ENCODE data around the gene OGFRL1. TPM values are rescaled to one million over a fixed set of nuclear protein-coding genes. Genes with fewer than 3 reads are reported as not detected.

The OGFRL1 gene
- total and polyA plus RNA-seq, 2 of the 13 experiments (the other 11 are each of a cell fraction or from before 2014, with no cell fraction given): 0.26 to 0.80 TPM

DNA sequence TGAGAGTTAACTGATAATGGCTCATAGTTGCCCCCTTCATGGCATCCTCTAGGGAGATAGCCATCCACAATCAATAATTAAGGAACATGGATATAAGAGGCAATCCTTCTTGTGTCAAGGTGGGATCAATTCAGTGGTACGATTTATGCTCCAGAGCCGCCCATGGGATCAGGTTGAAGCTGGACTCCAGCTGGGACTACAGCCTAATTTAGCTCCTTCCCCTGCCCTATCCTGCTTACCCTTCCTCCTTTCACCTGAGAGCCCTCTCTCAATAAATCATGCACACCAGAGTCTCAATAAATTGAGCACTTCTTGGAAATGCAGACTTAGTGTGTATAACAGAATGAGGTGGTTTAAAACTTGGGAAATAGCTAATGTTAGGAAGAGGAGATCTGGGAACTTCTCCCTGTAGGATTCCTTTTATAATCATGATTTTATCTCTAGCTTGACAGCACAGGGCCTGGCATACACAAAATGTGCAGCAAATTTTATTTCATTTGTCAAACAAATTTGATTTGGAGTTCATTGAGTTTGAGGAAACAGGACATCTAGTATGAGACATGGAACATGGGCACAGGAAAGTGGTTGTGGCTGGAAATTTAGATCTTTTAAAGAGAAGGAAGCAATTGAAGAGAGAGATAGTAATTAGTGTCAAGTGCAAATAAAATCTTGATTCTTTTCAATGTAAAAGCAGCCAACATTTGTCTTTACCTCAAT, 28.6 kb upstream of the OGFRL1 start:
- Histone ChIP-seq H3K4me3 (replicated peaks in 1 of 3; ENCODE audit: insufficient read depth in 1 of 3, low read depth in 2 of 3, low read length in 3 of 3) (no peak overlapping the region), H3K27ac (ENCODE audit: extremely low read length, insufficient read depth, low read length) (no peak overlapping the region), H3K79me2 (ENCODE audit: insufficient read depth, low read length) (no peaks in the 10 kb centered on the region), H2AFZ (ENCODE audit: low read length) (no peak overlapping the region), H3K36me3 (replicated peaks in 1 of 2; ENCODE audit: control insufficient read depth in 1 of 2, insufficient read depth in 2 of 2, low read length in 2 of 2) (no peaks in the 10 kb centered on the region), H3K9ac (ENCODE audit: insufficient read depth, low read depth, low read length) (no peak overlapping the region), H3K9me3 (ENCODE audit: low read length) (no peaks in the 10 kb centered on the region), H3K4me1 (ENCODE audit: insufficient read depth, low read length) (no peaks in the 10 kb centered on the region), H3K27me3 (ENCODE audit: control insufficient read depth in 1 of 2, insufficient read depth in 2 of 2, low read length in 2 of 2) (0 out of 5 replicates have a peak, but pooled peaks cover 0 to 2% of the 10 kb centered on the region in 2 experiments), H3K4me2 (ENCODE audit: low read depth, low read length) (no peak overlapping the region), H4K20me1 (ENCODE audit: insufficient read depth, low read length) (no peaks in the 10 kb centered on the region)
- intact Hi-C loops (cut with micrococcal nuclease; ENCODE audit: unreplicated experiment) (no loop called here), in situ Hi-C loops (cut with HindIII; ENCODE audit: extremely low pct_ligation_motif_present, low pct_unique_long_range_greater_than_20kb) (no loop called here)
- no peak for TF ChIP-seq ZNF3 (CRISPR knock-in tag; IDR thresholded peaks at IDR 0.05)
- no peak for TF ChIP-seq ZNF253 (CRISPR knock-in tag; IDR thresholded peaks at IDR 0.05; ENCODE audit: borderline replicate concordance)
- no peak for TF ChIP-seq ZNF891 (CRISPR knock-in tag; IDR thresholded peaks at IDR 0.05)
- TF ChIP-seq PITX1 (CRISPR knock-in tag; IDR thresholded peaks at IDR 0.05): no peak
- TF ChIP-seq JUND (CRISPR knock-in tag; IDR thresholded peaks at IDR 0.05): no peak
- TF ChIP-seq ZKSCAN8 (CRISPR knock-in tag; IDR thresholded peaks at IDR 0.05; ENCODE audit: borderline replicate concordance): no peak
- TF ChIP-seq ZFP1 (CRISPR knock-in tag; IDR thresholded peaks at IDR 0.05): no peak
- TF ChIP-seq, protein P1, sequence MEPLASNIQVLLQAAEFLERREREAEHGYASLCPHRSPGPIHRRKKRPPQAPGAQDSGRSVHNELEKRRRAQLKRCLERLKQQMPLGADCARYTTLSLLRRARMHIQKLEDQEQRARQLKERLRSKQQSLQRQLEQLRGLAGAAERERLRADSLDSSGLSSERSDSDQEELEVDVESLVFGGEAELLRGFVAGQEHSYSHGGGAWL (CRISPR knock-in tag; IDR thresholded peaks at IDR 0.05): no peak
- TF ChIP-seq ZFP36L2 (CRISPR knock-in tag; IDR thresholded peaks at IDR 0.05): no peak
- TF ChIP-seq ZFP41 (CRISPR knock-in tag; IDR thresholded peaks at IDR 0.05; ENCODE audit: borderline replicate concordance): no peak
- TF ChIP-seq MED8 (CRISPR knock-in tag; IDR thresholded peaks at IDR 0.05; ENCODE audit: insufficient replicate concordance): no peak
- TF ChIP-seq DNMT1 (CRISPR knock-in tag; IDR thresholded peaks at IDR 0.05): no peak
- TF ChIP-seq, protein P2, sequence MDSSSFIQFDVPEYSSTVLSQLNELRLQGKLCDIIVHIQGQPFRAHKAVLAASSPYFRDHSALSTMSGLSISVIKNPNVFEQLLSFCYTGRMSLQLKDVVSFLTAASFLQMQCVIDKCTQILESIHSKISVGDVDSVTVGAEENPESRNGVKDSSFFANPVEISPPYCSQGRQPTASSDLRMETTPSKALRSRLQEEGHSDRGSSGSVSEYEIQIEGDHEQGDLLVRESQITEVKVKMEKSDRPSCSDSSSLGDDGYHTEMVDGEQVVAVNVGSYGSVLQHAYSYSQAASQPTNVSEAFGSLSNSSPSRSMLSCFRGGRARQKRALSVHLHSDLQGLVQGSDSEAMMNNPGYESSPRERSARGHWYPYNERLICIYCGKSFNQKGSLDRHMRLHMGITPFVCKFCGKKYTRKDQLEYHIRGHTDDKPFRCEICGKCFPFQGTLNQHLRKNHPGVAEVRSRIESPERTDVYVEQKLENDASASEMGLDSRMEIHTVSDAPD (CRISPR knock-in tag; IDR thresholded peaks at IDR 0.05): no peak
- TF ChIP-seq ZNF225 (CRISPR knock-in tag; IDR thresholded peaks at IDR 0.05): no peak
- no peak for TF ChIP-seq HNRNPUL1 (IDR thresholded peaks at IDR 0.05; ENCODE audit: low read depth, low read length)
- TF ChIP-seq ZNF335 (CRISPR knock-in tag; IDR thresholded peaks at IDR 0.05): no peak
- DNase-seq (ENCODE audit: low spot score) (no peak), FAIRE-seq (no peak), ATAC-seq (no peak)
- WGBS (ENCODE audit: low lambda C conversion rate): 0% methylated on average over 2 of the region's 2 CpGs
- ChIA-PET POLR2A (no interaction called here), CTCF (ENCODE audit: low intra/inter-chr PET ratio, low total read pairs) (no interaction called here)
- BruUV-seq (replicated peaks): no TSS peak

Data from HepG2 (cell line).